Hindlimb muscle (tissue), 1 donor: ENCODE measurements around the gene MRM3. TPM values are rescaled to one million over a fixed set of nuclear protein-coding genes. Genes with fewer than 3 reads are reported as not detected.
"Not testable (repeated sequence)": the region's sequence is repeated elsewhere in the genome, so short reads cannot be mapped to it uniquely, and the experiment has no call there.

ENCODE experiments used
- DNase-seq: peaks from one replicate; pipeline ENCODE4 v3.0.0-alpha.2; 2013
- polyA plus RNA-seq: library from polyadenylated mRNA; unstranded; fragments of 120-200 nt; gene quantifications from one replicate; pipeline ENCODE4 v1.2.1, GENCODE V29; 2013; ENCODE audit not compliant: insufficient read length

Gene MRM3
- polyA plus RNA-seq, 1 donor: 15.4 TPM

DNA sequence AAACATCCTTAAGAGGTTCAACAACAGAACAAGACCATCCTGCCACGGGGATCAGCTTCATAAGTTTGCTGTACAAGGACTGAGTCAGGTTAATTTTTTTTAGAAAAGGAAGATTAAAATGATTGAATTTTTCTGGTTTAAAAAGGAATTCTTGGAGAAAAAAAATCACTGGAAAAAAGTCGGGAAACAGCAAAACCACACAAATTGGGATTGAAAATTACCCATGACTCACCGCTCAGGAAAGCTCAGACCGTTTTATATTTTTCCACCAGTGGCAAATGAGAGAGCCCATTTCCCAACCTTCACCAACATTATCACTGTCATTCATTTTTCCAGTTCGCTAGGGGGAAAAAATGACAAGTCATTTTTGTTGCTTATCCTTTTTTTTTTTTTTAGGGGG lies 46.6 kb downstream of the MRM3 start:
- DNase-seq: no peak

DNA sequence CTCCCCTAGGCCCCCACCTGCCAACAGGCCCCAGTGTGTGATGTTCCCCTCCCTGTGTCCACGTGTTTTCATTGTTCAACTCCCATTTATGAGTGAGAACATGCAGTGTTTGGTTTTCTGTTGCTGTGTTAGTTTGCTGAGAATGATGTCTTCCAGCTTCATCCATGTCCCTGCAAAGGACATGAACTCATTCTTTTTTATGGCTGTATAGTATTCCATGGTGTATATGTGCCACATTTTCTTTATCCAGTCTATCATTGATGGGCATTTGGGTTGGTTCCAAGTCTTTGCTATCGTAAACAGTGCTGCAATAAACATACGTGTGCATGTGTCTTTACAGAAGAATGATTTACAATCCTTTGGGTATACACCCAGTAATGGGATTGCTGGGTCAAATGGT lies 47.5 kb downstream of the MRM3 start:
- not testable (repeated sequence) for DNase-seq

DNA sequence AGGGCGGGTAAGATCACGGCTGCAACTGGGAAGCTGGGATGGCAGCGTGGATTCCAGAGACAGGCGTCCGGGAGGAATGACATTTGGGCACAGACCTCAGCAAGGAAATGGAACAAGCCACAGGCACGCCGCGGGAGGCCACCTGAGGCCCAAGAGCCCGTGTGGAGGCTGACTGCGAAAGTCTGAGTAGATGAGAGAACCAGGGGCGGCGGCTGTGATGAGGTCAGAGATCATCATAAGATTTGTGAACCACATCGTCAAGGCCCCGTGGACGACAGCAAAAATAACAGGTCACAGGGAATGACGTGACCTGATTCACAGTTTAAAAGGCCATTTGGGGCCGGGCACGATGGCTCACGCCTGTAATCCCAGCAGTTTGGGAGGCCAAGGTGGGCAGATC lies 48.2 kb downstream of the MRM3 start:
- no peak for DNase-seq

DNA sequence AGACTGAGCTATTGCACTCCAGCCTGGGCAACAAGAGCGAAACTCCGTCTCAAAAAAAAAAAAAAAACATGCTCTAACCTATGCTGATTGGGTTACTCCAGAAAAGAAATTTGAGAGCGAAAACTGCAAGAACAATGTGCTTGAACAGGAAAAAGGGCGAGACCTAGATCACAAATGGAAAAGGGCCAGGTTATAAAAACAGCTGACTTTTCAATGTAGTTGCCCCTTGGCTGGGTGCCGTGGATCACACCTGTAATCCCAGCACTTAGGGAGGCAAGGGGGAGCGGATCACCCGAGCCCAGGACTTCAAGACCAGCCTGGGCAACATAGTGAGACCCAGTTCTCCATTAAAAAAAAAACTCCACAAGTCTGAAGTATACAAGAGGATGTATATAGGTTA lies 48.8 kb downstream of the MRM3 start:
- DNase-seq: no peak

DNA sequence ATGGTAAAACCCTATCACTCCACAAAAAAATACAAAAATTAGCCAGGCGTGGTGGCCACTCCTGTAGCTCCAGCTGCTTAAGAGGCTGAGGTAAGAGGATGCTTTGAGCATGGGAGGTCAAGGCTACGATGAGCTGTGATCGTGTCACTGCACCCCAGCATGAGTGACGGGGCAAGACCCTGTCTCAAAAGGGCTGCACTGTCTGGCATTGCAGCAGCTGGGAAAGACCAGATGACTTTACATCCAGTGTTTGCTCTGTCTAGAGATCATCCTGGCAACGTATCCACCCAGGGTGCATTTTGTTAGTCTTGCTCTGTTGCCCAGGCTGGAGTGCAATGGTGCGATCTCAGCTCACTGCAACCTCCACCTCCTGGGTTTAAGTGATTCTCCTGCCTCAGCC lies 52.0 kb downstream of the MRM3 start:
- no peak for DNase-seq

DNA sequence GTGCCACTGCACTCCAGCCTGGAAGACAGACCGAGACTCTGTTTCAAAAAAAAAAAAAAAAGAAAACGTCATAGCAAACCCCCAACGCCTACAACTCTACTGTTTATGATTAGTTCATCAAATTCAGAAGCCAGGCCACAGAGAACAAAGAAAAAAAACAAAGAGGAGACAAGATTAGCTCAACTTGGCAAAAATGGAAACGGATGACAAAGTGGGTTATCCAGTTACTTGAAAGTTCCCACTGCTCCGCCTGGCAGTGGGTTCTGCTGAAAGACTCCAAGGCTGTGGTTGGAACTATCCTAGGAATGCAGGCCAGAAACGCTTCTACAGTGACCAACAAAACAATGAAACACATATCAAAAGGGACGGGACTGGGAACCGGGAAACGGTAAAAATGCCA lies 53.1 kb downstream of the MRM3 start:
- peak; percentile 72 for DNase-seq

DNA sequence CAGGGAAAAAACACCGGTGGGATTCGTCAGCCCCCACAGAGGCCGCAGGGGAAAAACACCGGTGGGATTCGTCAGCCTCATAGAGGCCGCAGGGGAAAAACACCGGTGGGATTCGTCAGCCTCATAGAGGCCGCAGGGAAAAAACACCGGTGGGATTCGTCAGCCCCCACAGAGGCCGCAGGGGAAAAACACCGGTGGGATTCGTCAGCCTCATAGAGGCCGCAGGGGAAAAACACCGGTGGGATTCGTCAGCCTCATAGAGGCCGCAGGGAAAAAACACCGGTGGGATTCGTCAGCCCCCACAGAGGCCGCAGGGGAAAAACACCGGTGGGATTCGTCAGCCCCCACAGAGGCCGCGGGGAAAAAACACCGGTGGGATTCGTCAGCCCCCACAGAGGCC lies 53.6 kb downstream of the MRM3 start:
- not testable (repeated sequence) for DNase-seq

DNA sequence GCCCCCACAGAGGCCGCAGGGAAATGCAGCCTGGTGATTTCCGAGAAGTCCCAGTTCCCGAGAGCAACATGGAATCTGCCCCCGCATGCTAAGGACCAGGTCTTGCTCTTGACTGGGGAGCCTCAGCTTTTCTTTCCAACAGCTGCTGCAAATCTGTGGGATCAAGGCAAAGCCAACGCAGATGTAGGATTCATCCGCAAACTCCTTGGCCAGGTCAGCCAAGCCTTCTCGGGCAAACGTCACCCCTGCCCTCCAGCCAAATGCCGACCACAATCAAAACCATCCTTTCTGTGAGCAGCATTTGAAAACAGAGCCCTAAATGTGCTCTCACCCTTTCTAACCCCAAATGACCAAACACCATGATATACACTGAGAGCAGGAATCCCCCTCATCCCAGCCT lies 54.0 kb downstream of the MRM3 start:
- no peak for DNase-seq

DNA sequence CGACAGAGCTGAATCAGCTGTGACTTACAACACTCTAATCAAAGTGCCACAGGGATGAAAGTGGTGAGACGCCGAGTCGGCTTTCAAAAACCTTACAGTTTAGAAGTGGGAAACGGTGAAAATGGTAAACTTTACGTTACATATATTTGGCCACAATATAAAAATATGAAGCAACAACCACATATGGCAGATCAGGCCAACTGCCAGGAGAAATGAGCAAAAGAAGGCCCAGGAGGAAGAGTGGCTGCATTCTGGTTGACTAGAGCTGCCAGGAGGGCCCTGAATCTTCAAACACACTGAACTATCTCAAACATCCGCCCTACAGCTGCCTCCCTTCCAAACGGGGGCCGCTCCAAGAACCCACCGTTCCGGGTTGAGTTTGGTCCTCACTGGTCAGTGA lies 56.3 kb downstream of the MRM3 start:
- no peak for DNase-seq

DNA sequence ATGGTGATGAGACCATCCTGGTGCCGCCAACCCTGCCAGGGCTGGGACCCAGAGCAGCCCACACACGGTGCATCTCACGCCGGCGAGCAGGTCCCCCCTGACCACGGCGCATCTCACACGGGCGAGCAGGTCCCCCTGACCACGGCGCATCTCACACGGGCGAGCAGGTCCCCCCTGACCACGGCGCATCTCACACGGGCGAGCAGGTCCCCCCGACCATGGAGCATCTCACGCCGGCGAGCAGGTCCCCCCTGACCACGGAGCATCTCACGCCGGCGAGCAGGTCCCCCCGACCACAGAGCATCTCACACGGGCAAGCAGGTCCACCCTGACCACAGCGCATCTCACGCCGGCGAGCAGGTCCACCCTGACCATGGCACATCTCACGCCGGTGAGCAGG lies 59.2 kb downstream of the MRM3 start:
- DNase-seq: no peak

Other genes starting within 250 kb of the MRM3 start
- gene VPS53, start 67.5 kb upstream of the MRM3 start, polyA plus RNA-seq: 24.5 TPM
- 13.9 TPM for gene TLCD3A, start 49.8 kb upstream of the MRM3 start, polyA plus RNA-seq
- gene GEMIN4, start 30.1 kb upstream of the MRM3 start, polyA plus RNA-seq: 15.4 TPM
- 57.9 TPM for gene GLOD4, start 73 bp upstream of the MRM3 start, polyA plus RNA-seq
- 63.7 TPM for gene NXN, start 197.4 kb downstream of the MRM3 start, polyA plus RNA-seq
- gene TIMM22, start 214.8 kb downstream of the MRM3 start, polyA plus RNA-seq: 14.9 TPM